K562 (cell line): ENCODE measurements around the gene POLDIP3. TPM values are rescaled to one million over a fixed set of nuclear protein-coding genes. Genes with fewer than 3 reads are reported as not detected.

Experiments used
- ATAC-seq: fragments of 200-7000 bp; cut with Tn5 transposase; 3 replicates; pipeline ENCODE4 v1.9.1; 2020; ENCODE audit warnings: moderate library complexity
- BruUV-seq: library from RNA; stranded (reverse); fragments of 400-500 nt; replicated peaks from 2 replicates; lab custom pipeline; 2021; lab: Mats Ljungman, UMichigan
- CTCF ChIA-PET: fragments of 300-600 bp; formaldehyde crosslinking; extraction: SDS; loops from one replicate; lab custom pipeline; 2021; ENCODE audit warnings: low intra/inter-chr PET ratio; lab: Yijun Ruan, JAX
- POLR2A ChIA-PET: fragments of 300-600, 350-650 bp; sonication (Branson Sonifier 250); formaldehyde crosslinking; extraction: SDS; loops from one replicate; lab custom pipeline; 2021; ENCODE audit warnings: antibody characterized with exemption, inconsistent platforms; lab: Yijun Ruan, JAX
- DNase-seq, 4 experiments: peaks; one replicate each; pipeline versions ENCODE4 v3.0.0 to v3.0.0-alpha.2; 2011 to 2018; ENCODE audit warnings: low spot score in 3 of 4, mixed read lengths in 3 of 4; ENCODE audit errors: extremely low read depth in 1 of 4
- FAIRE-seq: peaks from 2 replicates; lab custom pipeline; 2011; peaks lifted over from hg19 to GRCh38; lab: Jason Lieb, UNC
- H2AFZ ChIP-seq: 2 replicates; pipeline ENCODE4 v1.6.0; 2011; ENCODE audit warnings: low read depth, low read length, control low read depth, inconsistent platforms
- H3K27ac ChIP-seq: fragments of 200-600 bp; 3 replicates; pipeline ENCODE4 v1.8.0; 2011; ENCODE audit warnings: low read depth, mild to moderate bottlenecking, control low read depth, inconsistent platforms, low read length, moderate library complexity, mixed read lengths; ENCODE audit errors: extremely low read depth
- H3K27me3 ChIP-seq, 2 experiments: fragments of 300-600 bp in 1 of 2; 2 replicates in 1 of 2; 3 replicates in 1 of 2; pipeline versions ENCODE4 v1.6.0 to v1.8.0; 2011; ENCODE audit warnings: inconsistent platforms in 2 of 2, low read length in 2 of 2, mild to moderate bottlenecking in 1 of 2, mixed read lengths in 1 of 2, moderate library complexity in 1 of 2; ENCODE audit not compliant: control insufficient read depth in 2 of 2, insufficient read depth in 2 of 2
- H3K36me3 ChIP-seq: fragments of 300-600 bp; 3 replicates; pipeline ENCODE4 v1.8.0; 2011; ENCODE audit warnings: mild to moderate bottlenecking, low read length, inconsistent platforms; ENCODE audit not compliant: control insufficient read depth, insufficient read depth
- H3K4me1 ChIP-seq, 2 experiments: fragments of 200-600 bp in 1 of 2; replicated peaks in 1 of 2; 2 replicates in 1 of 2; 3 replicates in 1 of 2; pipeline versions ENCODE4 v1.5.1 to v1.8.0; 2011; ENCODE audit warnings: inconsistent platforms in 2 of 2, low read length in 2 of 2, mild to moderate bottlenecking in 1 of 2, mixed read lengths in 1 of 2, moderate library complexity in 1 of 2; ENCODE audit not compliant: control insufficient read depth in 2 of 2, insufficient read depth in 2 of 2
- H3K4me2 ChIP-seq: 2 replicates; pipeline ENCODE4 v1.6.1; 2011; ENCODE audit warnings: low read length, control low read depth, inconsistent platforms, mixed read lengths; ENCODE audit not compliant: insufficient read depth
- H3K4me3 ChIP-seq: fragments of 200-600 bp; sonication (generic), shearing (Covaris generic); 2 replicates; pipeline ENCODE4 v1.5.1; 2016; ENCODE audit warnings: control low read depth, inconsistent platforms
- H3K79me2 ChIP-seq: fragments of 200-600 bp; 3 replicates; pipeline ENCODE4 v1.8.0; 2011; ENCODE audit warnings: low read length, inconsistent platforms; ENCODE audit not compliant: control insufficient read depth, insufficient read depth
- H3K9ac ChIP-seq, 2 experiments: 2 replicates each; pipeline versions ENCODE4 v1.6.0 to v1.6.1; 2011; ENCODE audit warnings: low read depth in 2 of 2, low read length in 2 of 2, control low read depth in 1 of 2, inconsistent platforms in 1 of 2, mild to moderate bottlenecking in 1 of 2, mixed read lengths in 1 of 2; ENCODE audit not compliant: insufficient read depth in 1 of 2
- H3K9me1 ChIP-seq: one replicate; pipeline ENCODE4 v1.6.0; 2011; ENCODE audit warnings: inconsistent platforms, mild to moderate bottlenecking, low read length, moderate library complexity; ENCODE audit not compliant: control insufficient read depth, insufficient read depth
- H3K9me3 ChIP-seq: replicated peaks from 2 replicates; pipeline ENCODE4 v1.5.1; 2011; ENCODE audit warnings: low read depth, low read length, inconsistent platforms; ENCODE audit not compliant: control insufficient read depth, insufficient read depth
- H4K20me1 ChIP-seq: replicated peaks from 2 replicates; pipeline ENCODE4 v1.6.1; 2011; ENCODE audit warnings: low read length, inconsistent platforms, mixed read lengths; ENCODE audit not compliant: control insufficient read depth, insufficient read depth
- CBX3 ChIP-seq, 2 experiments: IDR thresholded peaks; 1 replicate in 1 of 2; 2 replicates in 1 of 2; pipeline ENCODE4 v1.6.1; 2012; ENCODE audit warnings: inconsistent platforms in 2 of 2, low read length in 2 of 2, borderline replicate concordance in 1 of 2, control low read depth in 1 of 2
- EP300 ChIP-seq: IDR thresholded peaks from 2 replicates; pipeline ENCODE4 v1.6.1; 2012; ENCODE audit warnings: low read length, improper control_type of control experiment
- EWSR1 ChIP-seq: fragments of 450-650 bp; IDR thresholded peaks from 2 replicates; pipeline ENCODE4 v1.6.1; 2018; ENCODE audit warnings: borderline replicate concordance, mild to moderate bottlenecking, low read depth, moderate library complexity; ENCODE audit not compliant: partially characterized antibody
- HDAC8 ChIP-seq: fragments of 450-650 bp; IDR thresholded peaks from 2 replicates; pipeline ENCODE4 v1.6.1; 2016; ENCODE audit warnings: mild to moderate bottlenecking, missing genetic modification characterization, moderate library complexity, missing compliant biosample characterization
- POLR2H ChIP-seq: IDR thresholded peaks from 2 replicates; pipeline ENCODE4 v1.6.1; 2016; ENCODE audit warnings: missing genetic modification characterization, low read depth, mild to moderate bottlenecking, control low read depth, missing compliant biosample characterization, moderate library complexity
- RB1 ChIP-seq: fragments of 450-650 bp; IDR thresholded peaks from 2 replicates; pipeline ENCODE4 v1.6.1; 2017; ENCODE audit warnings: low read depth, mild to moderate bottlenecking
- SREBF1 ChIP-seq: fragments of 150-350 bp; IDR thresholded peaks from 2 replicates; pipeline ENCODE4 v1.6.1; 2014; ENCODE audit warnings: antibody characterized with exemption, low read depth, low read length, borderline replicate concordance
- TAF7 ChIP-seq: fragments of 450-650 bp; IDR thresholded peaks from 2 replicates; pipeline ENCODE4 v1.6.1; 2016; ENCODE audit warnings: missing genetic modification characterization, missing compliant biosample characterization
- ZBTB1 ChIP-seq: sonication (generic); formaldehyde crosslinking; IDR thresholded peaks from 2 replicates; pipeline ENCODE4 v1.8.1; 2023; ENCODE audit warnings: missing genetic modification reagents, low read depth, mild to moderate bottlenecking, borderline replicate concordance
- ZNF232 ChIP-seq: sonication (generic); formaldehyde crosslinking; IDR thresholded peaks from 2 replicates; pipeline ENCODE4 v1.8.0; 2022; ENCODE audit warnings: mild to moderate bottlenecking, missing genetic modification reagents
- ZNF76 ChIP-seq: fragments of 250-450 bp; sonication (Bioruptor Pico); IDR thresholded peaks from 2 replicates; pipeline ENCODE4 v1.4.0; 2020; ENCODE audit warnings: mild to moderate bottlenecking, moderate library complexity, borderline replicate concordance
- ZNF780A ChIP-seq: fragments of 250-450 bp; sonication (Bioruptor Pico); IDR thresholded peaks from 2 replicates; pipeline ENCODE4 v1.5.0; 2021; ENCODE audit warnings: mild to moderate bottlenecking
- ZNF785 ChIP-seq: fragments of 250-450 bp; sonication (Bioruptor Pico); IDR thresholded peaks from 2 replicates; pipeline ENCODE4 v1.4.0; 2020; ENCODE audit warnings: mild to moderate bottlenecking
- WGBS: fragments of 100-300 bp; shearing (Covaris generic); methylation state at CpG from one replicate; pipeline ENCODE4 v1.1.6; 2016; ENCODE audit warnings: low coverage, mixed read lengths; ENCODE audit not compliant: insufficient coverage; ENCODE audit errors: missing lambda C conversion rate; 5-methylcytosine and 5-hydroxymethylcytosine counted together
- in situ Hi-C: fragments of 300-500 bp; cut with MboI; formaldehyde crosslinking; loops from 4 replicates; pipeline ENCODE4 v1.15.0; 2018; ENCODE audit warnings: inconsistent platforms, mixed read lengths
- intact Hi-C: fragments of 100-400 bp; cut with micrococcal nuclease; formaldehyde crosslinking; loops from 2 replicates; pipeline ENCODE4 v1.14.2; 2022
- polyA plus RNA-seq, 8 experiments: library from polyadenylated mRNA; depleted of rRNA in 4 of 8; stranded (reverse) in 5 of 8; unstranded in 3 of 8; fragments of >200 nt; fragmentation: Nextera tagmentation in 2 of 8; fragmentation: Illumina TruSeq in 1 of 8; extraction: Ambion mirVana in 2 of 8; extraction: Trizol in 1 of 8; gene quantifications; 2 replicates each; pipeline versions ENCODE4 v1.2.1 to v1.2.3, GENCODE V29; 2011 to 2014; ENCODE audit warnings: inconsistent platforms in 1 of 8, missing spikeins in 1 of 8
- total RNA-seq, 7 experiments: library from RNA; depleted of rRNA in 6 of 7; stranded (reverse); fragments of >200 nt in 6 of 7; fragmentation: Illumina TruSeq in 2 of 7; extraction: Trizol in 2 of 7; gene quantifications; 2 replicates each; pipeline versions ENCODE4 v1.2.1 to v1.2.3, GENCODE V29; 2011 to 2021; ENCODE audit warnings: low replicate concordance in 1 of 7
- TF ChIP-seq, protein P1 (sequence below): sonication (generic); formaldehyde crosslinking; IDR thresholded peaks from 2 replicates; pipeline ENCODE4 v1.9.0; 2022; ENCODE audit warnings: mild to moderate bottlenecking, missing genetic modification reagents
- TF ChIP-seq, protein P2 (sequence below): IDR thresholded peaks from 2 replicates; pipeline ENCODE4 v1.6.1; 2011; ENCODE audit warnings: borderline replicate concordance, low read depth, mild to moderate bottlenecking, moderate library complexity, low read length; ENCODE audit not compliant: insufficient read depth, poor library complexity, severe bottlenecking
- TF ChIP-seq, protein P3 (sequence below): fragments of 250-450 bp; sonication (Bioruptor Pico); IDR thresholded peaks from 2 replicates; pipeline ENCODE4 v1.4.0; 2020; ENCODE audit warnings: borderline replicate concordance
- TF ChIP-seq, protein P4 (sequence below): sonication (generic); formaldehyde crosslinking; IDR thresholded peaks from 2 replicates; pipeline ENCODE4 v1.8.1; 2023; ENCODE audit warnings: mild to moderate bottlenecking, missing genetic modification reagents

Gene POLDIP3
- total and polyA plus RNA-seq, 9 of the 15 experiments (the other 6 are each of a cell fraction or from before 2014, with no cell fraction given) = 14.3 to 53.0 (median 26.3) TPM

DNA sequence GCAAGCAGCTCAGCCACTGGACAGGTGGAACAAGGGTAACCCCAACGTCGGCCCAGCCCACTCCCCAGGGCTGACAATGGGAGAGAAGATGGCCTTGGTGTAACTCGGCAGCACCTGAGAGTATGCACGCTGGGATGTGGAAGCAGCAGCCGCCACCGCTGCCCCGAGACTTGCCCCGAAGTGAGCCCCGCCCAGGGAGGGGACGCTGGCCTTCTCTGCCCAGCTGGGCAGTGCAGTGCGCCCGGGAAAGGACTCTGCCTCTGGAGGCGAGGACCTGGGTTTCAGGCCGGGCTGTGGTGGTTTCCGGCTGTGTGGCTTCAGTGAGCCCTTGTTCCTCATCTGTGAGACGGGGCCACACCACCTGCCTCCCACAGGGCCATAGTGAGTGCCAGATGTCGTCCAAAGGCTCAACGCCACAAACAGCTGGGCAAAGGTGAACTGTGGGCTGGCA, 8.6 kb upstream of the POLDIP3 start:
- DNase-seq (no peak), ATAC-seq (no peak), FAIRE-seq (no peak)
- in situ Hi-C loops (no loop called here), intact Hi-C loops (loop anchor here (10.0 kb wide), 1 partner anchor 71 kb away; no protein-coding TSS in a partner anchor)
- H3K36me3 ChIP-seq = peaks cover 52% of the 10 kb centered on the region; the same call in 1 of the 3 replicates
- H3K9ac ChIP-seq = no peak overlapping the region
- H3K27me3 ChIP-seq = no peaks in the 10 kb centered on the region
- no peak overlapping the region for H3K4me3 ChIP-seq
- no peaks in the 10 kb centered on the region for H3K9me3 ChIP-seq
- peaks cover 4% of the 10 kb centered on the region for H3K9me1 ChIP-seq
- CTCF ChIA-PET = no interaction called here
- H3K27ac ChIP-seq = no peak overlapping the region
- no peaks in the 10 kb centered on the region for H3K79me2 ChIP-seq
- no peak overlapping the region for H2AFZ ChIP-seq
- H3K4me2 ChIP-seq = no peak overlapping the region
- H3K4me1 ChIP-seq = peaks cover 13 to 41% of the 10 kb centered on the region in 2 experiments; a peak in 4 of 5 replicates
- H4K20me1 ChIP-seq = no peaks in the 10 kb centered on the region
- POLR2A ChIA-PET = interaction anchor here (0.6 to 5.6 kb wide), 3 partner anchors 8 to 162 kb away, joined by 3 to 46 read pairs (median 3); partner anchors contain the start of gene POLDIP3
- WGBS = 91% methylated on average over 14 of the region's 18 CpGs
- no TSS peak for BruUV-seq
- TF ChIP-seq ZNF780A (no peak), ZBTB1 (CRISPR knock-in tag) (no peak), HDAC8 (no peak), RB1 (no peak), EP300 (no peak), ZNF785 (CRISPR knock-in tag) (no peak), SREBF1 (no peak), CBX3 (IDR thresholded peaks at IDR 0.05; ENCODE audit: borderline replicate concordance in 1 of 2, low read length in 2 of 2) (no peak), ZNF232 (no peak), TAF7 (tag) (no peak), EWSR1 (no peak), POLR2H (no peak), ZNF76 (CRISPR knock-in tag) (no peak)
- TF ChIP-seq, protein P1, sequence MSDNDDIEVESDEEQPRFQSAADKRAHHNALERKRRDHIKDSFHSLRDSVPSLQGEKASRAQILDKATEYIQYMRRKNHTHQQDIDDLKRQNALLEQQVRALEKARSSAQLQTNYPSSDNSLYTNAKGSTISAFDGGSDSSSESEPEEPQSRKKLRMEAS (CRISPR knock-in tag) = no peak
- TF ChIP-seq, protein P2, sequence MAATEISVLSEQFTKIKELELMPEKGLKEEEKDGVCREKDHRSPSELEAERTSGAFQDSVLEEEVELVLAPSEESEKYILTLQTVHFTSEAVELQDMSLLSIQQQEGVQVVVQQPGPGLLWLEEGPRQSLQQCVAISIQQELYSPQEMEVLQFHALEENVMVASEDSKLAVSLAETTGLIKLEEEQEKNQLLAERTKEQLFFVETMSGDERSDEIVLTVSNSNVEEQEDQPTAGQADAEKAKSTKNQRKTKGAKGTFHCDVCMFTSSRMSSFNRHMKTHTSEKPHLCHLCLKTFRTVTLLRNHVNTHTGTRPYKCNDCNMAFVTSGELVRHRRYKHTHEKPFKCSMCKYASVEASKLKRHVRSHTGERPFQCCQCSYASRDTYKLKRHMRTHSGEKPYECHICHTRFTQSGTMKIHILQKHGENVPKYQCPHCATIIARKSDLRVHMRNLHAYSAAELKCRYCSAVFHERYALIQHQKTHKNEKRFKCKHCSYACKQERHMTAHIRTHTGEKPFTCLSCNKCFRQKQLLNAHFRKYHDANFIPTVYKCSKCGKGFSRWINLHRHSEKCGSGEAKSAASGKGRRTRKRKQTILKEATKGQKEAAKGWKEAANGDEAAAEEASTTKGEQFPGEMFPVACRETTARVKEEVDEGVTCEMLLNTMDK = no peak
- TF ChIP-seq, protein P3, sequence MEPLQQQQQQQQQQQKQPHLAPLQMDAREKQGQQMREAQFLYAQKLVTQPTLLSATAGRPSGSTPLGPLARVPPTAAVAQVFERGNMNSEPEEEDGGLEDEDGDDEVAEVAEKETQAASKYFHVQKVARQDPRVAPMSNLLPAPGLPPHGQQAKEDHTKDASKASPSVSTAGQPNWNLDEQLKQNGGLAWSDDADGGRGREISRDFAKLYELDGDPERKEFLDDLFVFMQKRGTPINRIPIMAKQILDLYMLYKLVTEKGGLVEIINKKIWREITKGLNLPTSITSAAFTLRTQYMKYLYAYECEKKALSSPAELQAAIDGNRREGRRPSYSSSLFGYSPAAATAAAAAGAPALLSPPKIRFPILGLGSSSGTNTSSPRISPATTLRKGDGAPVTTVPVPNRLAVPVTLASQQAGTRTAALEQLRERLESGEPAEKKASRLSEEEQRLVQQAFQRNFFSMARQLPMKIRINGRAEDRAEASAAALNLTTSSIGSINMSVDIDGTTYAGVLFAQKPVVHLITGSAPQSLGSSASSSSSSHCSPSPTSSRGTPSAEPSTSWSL (CRISPR knock-in tag) = no peak
- TF ChIP-seq, protein P4, sequence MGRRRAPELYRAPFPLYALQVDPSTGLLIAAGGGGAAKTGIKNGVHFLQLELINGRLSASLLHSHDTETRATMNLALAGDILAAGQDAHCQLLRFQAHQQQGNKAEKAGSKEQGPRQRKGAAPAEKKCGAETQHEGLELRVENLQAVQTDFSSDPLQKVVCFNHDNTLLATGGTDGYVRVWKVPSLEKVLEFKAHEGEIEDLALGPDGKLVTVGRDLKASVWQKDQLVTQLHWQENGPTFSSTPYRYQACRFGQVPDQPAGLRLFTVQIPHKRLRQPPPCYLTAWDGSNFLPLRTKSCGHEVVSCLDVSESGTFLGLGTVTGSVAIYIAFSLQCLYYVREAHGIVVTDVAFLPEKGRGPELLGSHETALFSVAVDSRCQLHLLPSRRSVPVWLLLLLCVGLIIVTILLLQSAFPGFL = no peak
